HG02623 (cell line): ENCODE measurements around the gene MCF2L.

Experiments
- ATAC-seq: cut with Tn5 transposase; IDR thresholded peaks from one replicate; pipeline ENCODE4 v1.9.1; 2021; ENCODE audit warnings: moderate library complexity; ENCODE audit not compliant: unreplicated experiment

The MCF2L gene

GRCh38 chr13:113143466-113144254, 174.6 kb downstream of the MCF2L start:
- no peak for ATAC-seq

GRCh38 chr13:113144255-113144629, 175.2 kb downstream of the MCF2L start:
- ATAC-seq, result no peak

GRCh38 chr13:113145496-113145895, 176.5 kb downstream of the MCF2L start:
- no peak for ATAC-seq

GRCh38 chr13:113145911-113146598, 177.0 kb downstream of the MCF2L start:
- no peak for ATAC-seq

GRCh38 chr13:113146750-113147149, 177.7 kb downstream of the MCF2L start:
- no peak for ATAC-seq

- ATAC-seq, result no peak
Observed at GRCh38 chr13:113147206-113147605, 178.2 kb downstream of the MCF2L start.

- ATAC-seq, result no peak
Observed at GRCh38 chr13:113148407-113148806, 179.4 kb downstream of the MCF2L start.

- no peak for ATAC-seq
Observed at GRCh38 chr13:113148940-113149503, 180.0 kb downstream of the MCF2L start.
